ENCODE results near the gene SOWAHA.
"Not testable (repeated sequence)": the region's sequence is repeated elsewhere in the genome, so short reads cannot be mapped to it uniquely, and the experiment has no call there.

SOWAHA gene

GRCh38 chr5:132791026-132791425, 22.1 kb upstream of the SOWAHA start:
- no peak overlapping the region for H3K4me3 ChIP-seq (ENCODE audit: low read length)
- TF ChIP-seq CTCF (IDR thresholded peaks at IDR 0.05; ENCODE audit: insufficient read depth, low read depth, low read length, missing control alignments) = no peak
- no peak for DNase-seq (ENCODE audit: low read depth)

- no peak for DNase-seq (ENCODE audit: low read depth)
- TF ChIP-seq CTCF (IDR thresholded peaks at IDR 0.05; ENCODE audit: insufficient read depth, low read depth, low read length, missing control alignments) = no peak
- no peak overlapping the region for H3K4me3 ChIP-seq (ENCODE audit: low read length)
These were observed 15.5 kb upstream of the SOWAHA start for GRCh38 chr5:132797651-132798050.

- peak; percentile 50 for DNase-seq (ENCODE audit: low read depth)
- TF ChIP-seq CTCF (IDR thresholded peaks at IDR 0.05; ENCODE audit: insufficient read depth, low read depth, low read length, missing control alignments) = no peak
- H3K4me3 ChIP-seq (ENCODE audit: low read length) = no peak overlapping the region
These were observed 13.7 kb upstream of the SOWAHA start for GRCh38 chr5:132799392-132799791.

- no peak for DNase-seq (ENCODE audit: low read depth)
- TF ChIP-seq CTCF (IDR thresholded peaks at IDR 0.05; ENCODE audit: insufficient read depth, low read depth, low read length, missing control alignments) = no peak
- no peak overlapping the region for H3K4me3 ChIP-seq (ENCODE audit: low read length)
These were observed 12.6 kb upstream of the SOWAHA start for GRCh38 chr5:132800545-132800944.

- TF ChIP-seq CTCF (IDR thresholded peaks at IDR 0.05; ENCODE audit: insufficient read depth, low read depth, low read length, missing control alignments) = no peak
- DNase-seq (ENCODE audit: low read depth) = no peak
- H3K4me3 ChIP-seq (ENCODE audit: low read length) = no peak overlapping the region
These were observed 10.9 kb upstream of the SOWAHA start for GRCh38 chr5:132802044-132802684.

GRCh38 chr5:132802685-132803066, 10.4 kb upstream of the SOWAHA start:
- not testable (repeated sequence) for DNase-seq (ENCODE audit: low read depth); H3K4me3 ChIP-seq (ENCODE audit: low read length)

GRCh38 chr5:132804219-132804618, 8.9 kb upstream of the SOWAHA start:
- DNase-seq (ENCODE audit: low read depth) = not testable (repeated sequence)

GRCh38 chr5:132805872-132806271, 7.2 kb upstream of the SOWAHA start:
- DNase-seq (ENCODE audit: low read depth); H3K4me3 ChIP-seq (ENCODE audit: low read length): not testable (repeated sequence)

More at GRCh38 chr5:132804219-132804618, 8.9 kb upstream of the SOWAHA start:
- not testable (repeated sequence) for H3K4me3 ChIP-seq (ENCODE audit: low read length)

GRCh38 chr5:132806804-132807162, 6.3 kb upstream of the SOWAHA start:
- not testable (repeated sequence) for DNase-seq (ENCODE audit: low read depth); H3K4me3 ChIP-seq (ENCODE audit: low read length)
